ENCODE measurements around the gene CSNK1G2.

- TF ChIP-seq CTCF (IDR thresholded peaks at IDR 0.05; ENCODE audit: low read depth, low read length) = no peak
- no peak for TF ChIP-seq MYC (IDR thresholded peaks at IDR 0.05; ENCODE audit: low read depth, low read length)
- TF ChIP-seq, protein P1, sequence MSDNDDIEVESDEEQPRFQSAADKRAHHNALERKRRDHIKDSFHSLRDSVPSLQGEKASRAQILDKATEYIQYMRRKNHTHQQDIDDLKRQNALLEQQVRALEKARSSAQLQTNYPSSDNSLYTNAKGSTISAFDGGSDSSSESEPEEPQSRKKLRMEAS (IDR thresholded peaks at IDR 0.05; ENCODE audit: low read depth, low read length) = no peak
- TF ChIP-seq POLR2A (IDR thresholded peaks at IDR 0.05; ENCODE audit: extremely low read depth, insufficient read length) = no peak
These were observed 35.1 kb upstream of the CSNK1G2 start for GRCh38 chr19:1905863-1906375.
